HFF-Myc (cell line): ENCODE measurements around the gene PTPRN2.
"Not testable (repeated sequence)": the region's sequence is repeated elsewhere in the genome, so short reads cannot be mapped to it uniquely, and the experiment has no call there.

Experiments used
- DNase-seq: peaks from one replicate; pipeline ENCODE4 v3.0.0-alpha.2; 2011; ENCODE audit warnings: low read depth; ENCODE audit errors: extremely low read depth
- H3K4me3 ChIP-seq: replicated peaks from 2 replicates; pipeline ENCODE4 v1.5.1; 2011; ENCODE audit warnings: low read depth, mild to moderate bottlenecking, control low read depth, low read length
- CTCF ChIP-seq: IDR thresholded peaks from 2 replicates; pipeline ENCODE4 v1.5.1; 2012; ENCODE audit warnings: mild to moderate bottlenecking, low read depth, low read length, control low read depth; ENCODE audit errors: missing control alignments

PTPRN2 gene

GRCh38 chr7:158255558-158255957 lies 332.1 kb downstream of the PTPRN2 start:
- TF ChIP-seq CTCF = no peak
- DNase-seq = no peak
- H3K4me3 ChIP-seq = no peak overlapping the region

- no peak overlapping the region for H3K4me3 ChIP-seq
- TF ChIP-seq CTCF = no peak
- DNase-seq = no peak
These were observed 332.5 kb downstream of the PTPRN2 start for GRCh38 chr7:158255156-158255555.

- H3K4me3 ChIP-seq, DNase-seq: not testable (repeated sequence)
These were observed 334.0 kb downstream of the PTPRN2 start for GRCh38 chr7:158253670-158254045.

- no peak overlapping the region for H3K4me3 ChIP-seq
- TF ChIP-seq CTCF = no peak
- DNase-seq = no peak
These were observed 334.6 kb downstream of the PTPRN2 start for GRCh38 chr7:158252837-158253669.

- no peak overlapping the region for H3K4me3 ChIP-seq
- no peak for TF ChIP-seq CTCF
- DNase-seq = no peak
These were observed 335.4 kb downstream of the PTPRN2 start for GRCh38 chr7:158252081-158252836.

- H3K4me3 ChIP-seq = no peak overlapping the region
These were observed 336.3 kb downstream of the PTPRN2 start for GRCh38 chr7:158251061-158251965.

More at GRCh38 chr7:158251061-158251965, 336.3 kb downstream of the PTPRN2 start:
- TF ChIP-seq CTCF = no peak
- DNase-seq = no peak
